Stimulated activated CD4-positive, alpha-beta T cell treated with anti-CD3 and anti-CD28 coated beads, Interleukin-2, amount 100 ng/mL, for 4 hours (primary cell): ENCODE results near the gene IL34.

Experiments
- DNase-seq: peaks from one replicate; pipeline ENCODE4 v3.0.0-alpha.2; 2020; ENCODE audit warnings: low read depth

The IL34 gene

DNA sequence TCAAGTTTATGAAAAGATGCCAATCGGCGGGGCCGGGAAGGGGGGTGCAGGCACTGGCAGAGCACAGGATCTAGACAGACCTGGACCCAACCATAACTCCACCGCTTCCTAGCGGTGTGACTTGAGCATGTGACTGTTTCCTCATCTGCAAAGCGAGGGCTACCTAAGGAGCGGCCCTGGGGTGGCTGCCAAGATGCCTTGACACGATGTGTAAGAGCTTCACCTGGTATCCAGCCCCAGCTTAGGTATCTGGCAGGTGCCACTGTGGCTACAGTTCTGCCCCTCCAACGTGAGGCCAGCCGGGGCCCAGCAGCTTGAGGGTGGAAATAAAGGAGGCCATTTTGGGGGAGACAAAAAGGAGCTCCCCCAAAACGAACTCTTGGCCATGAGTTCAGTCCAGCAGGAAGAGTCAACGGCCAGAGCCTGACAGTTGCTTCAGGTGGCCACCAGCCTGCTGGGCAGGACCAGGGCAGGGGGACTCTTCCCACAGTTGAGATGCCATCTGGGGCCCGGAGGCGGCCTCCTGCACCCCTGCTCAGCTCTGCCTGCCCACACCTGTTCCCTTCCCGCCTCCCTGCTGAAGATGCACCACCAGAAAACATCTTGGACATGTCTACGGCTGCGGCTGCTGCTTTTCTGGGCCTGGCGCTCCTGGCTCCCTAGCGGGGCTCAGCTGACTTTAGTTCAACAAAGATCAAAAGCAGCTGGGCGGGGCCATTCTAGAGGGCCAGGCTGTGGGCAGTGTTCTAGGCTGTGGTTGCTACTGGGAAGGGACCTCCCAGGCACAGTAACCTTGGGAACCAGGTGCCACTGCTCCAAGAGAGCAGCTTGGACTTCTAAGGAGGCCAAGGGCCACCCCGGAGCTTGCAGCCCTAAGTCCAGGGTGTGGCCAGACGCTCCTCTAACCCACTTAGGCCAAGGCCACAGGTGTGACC, 42.9 kb downstream of the IL34 start:
- no peak for DNase-seq

DNA sequence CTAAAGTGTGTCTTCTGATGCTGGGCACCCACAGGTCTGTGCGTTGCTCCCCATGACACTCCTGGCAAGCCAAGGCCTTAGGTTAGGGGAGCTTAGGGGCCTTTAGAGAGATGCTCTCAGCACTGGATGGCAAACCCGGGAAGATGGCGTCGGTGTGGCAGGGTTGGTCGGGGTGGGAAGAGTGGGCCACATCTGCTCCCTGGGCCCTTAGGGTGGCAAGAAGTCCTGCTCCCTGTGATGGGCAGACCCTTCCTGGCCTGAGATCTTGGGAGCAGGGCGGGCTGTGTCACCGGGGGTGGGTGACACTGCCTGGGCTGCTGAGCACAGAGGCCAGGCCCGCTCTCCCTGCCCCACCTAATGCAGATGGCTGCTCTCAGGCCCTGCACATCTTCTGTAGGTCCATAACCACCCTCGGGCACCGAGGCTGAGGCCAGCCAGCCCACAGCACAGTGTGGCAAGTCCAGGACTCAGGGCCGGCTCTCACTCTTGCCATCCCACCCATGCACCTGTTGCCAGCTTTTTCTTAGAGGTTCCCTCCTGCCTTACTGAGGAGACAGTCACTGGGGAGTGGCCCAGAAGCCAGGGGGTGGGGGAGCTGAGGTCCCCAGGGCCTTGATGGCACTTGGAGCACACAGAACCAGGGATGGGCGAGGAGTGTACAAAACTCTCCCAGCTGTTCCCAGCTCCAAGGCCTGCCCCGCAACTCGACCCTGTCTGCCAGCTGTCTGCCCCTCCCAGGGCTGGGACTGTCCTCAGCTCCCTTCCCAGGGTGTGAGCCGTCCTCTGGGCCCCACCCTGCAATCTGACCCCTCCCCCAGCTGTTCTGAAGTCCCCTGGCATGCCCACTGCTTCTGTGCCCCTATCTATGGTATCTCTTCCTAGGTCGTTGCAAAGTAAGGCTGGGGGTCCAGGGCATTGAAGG, 43.9 kb downstream of the IL34 start:
- no peak for DNase-seq

DNA sequence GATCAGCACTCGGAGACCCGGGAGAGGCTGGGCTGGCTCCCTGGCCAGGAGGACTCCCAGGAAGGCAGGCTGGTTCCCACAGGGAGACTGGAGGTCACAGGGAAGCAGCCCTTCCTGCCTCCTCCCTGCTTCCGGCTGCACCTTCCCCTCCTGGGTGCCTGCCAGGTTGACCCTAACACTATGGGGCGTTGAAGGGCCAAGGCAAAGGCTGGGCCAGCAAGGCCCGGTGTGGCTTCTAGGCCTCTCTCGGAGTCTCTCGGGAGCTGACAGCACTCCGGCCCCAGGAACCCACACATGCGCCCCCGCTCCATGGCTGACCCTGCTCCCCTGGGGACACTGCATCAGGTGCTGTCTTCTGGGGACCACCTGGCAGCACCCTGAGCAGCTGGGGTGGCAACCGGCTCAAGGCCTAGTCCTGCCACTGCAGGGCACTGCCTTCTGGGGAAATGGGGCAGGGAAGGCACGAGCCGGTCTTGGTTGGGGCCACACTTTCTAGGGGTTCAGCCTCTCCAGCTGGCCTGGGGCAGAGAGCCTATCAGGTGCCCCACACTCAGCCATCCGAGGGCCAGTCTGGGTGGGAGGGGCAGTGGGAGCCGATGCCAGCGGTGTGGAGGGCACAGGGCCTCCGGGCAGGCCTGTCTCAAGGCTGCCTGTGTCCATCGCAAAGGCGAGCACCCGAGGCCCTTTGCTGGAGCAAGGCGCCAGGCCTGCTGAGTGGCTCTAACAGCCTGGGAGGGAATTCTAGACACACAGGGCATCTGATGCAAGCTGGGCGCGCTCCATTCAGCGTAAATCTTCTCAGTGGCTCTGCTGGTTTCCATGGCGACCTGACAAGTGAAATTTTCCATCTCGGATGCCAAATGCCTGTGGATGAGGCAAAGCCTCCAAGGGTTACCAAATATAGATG, 45.1 kb downstream of the IL34 start:
- no peak for DNase-seq

DNA sequence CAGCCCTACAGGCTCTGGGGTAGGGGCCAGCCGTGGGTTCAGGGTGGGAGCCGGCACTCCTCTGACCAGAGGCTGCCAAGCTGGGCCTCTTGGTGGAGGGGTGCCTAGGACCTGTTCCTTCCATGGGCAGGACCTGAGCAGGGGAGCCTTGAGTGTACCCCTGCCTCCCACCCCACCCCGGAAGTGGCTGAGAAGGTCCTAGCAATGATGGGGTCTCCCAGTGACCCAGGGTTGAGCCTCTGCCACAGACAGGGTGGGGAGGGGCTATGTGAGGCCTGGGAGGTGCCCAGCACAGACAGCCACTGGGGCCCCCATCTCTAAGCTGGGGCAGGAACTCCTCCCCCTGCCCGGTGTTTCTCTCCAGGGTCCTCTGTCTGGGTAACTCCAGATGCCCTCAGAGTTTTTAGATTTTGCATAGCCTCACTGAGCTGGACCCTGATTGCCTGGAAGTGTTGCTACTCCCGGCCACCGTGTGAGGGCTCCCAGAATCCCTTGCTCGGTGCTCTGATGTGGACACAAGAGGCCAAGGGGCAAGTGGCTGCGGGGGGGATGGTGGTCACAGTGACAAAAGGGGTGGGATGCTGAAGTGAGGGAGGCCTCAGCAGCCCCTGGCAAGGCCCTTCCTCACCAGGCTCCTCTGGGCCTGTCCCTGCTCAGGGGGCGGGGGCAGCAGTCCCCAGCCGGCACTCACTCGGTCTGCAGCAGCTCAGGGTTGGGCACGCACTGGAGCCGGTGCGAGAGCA, 45.9 kb downstream of the IL34 start:
- no peak for DNase-seq

DNA sequence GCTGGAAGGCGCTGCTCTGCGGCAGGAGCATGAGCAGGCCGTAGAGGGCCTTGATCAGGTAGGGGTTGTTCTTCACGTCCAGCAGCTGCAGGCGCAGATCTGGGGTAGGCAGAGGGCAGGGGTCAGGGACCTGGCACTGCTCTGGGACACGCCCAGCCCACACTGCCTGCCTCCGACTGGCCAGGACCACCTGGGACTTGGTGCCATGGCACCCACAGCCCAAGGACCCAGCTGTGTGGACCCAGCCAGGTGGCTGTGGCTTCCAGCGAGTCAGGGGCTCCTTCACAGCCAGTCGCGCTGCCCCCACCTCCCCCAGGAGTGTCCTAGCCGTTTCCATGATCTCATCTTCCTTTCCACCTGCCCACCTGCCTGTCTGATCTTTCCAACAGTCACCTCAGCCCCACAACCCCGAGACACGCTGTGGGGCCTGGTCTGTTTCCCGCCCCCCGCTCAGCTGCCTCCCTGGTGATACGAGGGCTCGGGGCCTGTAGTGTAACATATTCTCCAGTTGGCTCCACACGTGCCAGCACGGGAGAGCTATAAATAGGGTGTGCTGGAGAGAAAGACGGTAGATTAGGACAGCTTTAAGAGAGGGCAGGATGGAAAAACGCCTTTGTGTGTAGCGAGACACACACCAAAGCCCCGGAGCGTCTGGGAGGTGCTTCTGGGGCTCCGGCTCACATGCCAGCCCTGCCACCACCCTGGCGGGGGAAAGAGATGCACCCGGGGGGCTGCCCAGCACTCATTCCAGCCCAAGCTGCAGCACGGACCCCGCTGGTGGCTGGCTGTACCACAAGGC, 46.7 kb downstream of the IL34 start:
- DNase-seq = no peak

DNA sequence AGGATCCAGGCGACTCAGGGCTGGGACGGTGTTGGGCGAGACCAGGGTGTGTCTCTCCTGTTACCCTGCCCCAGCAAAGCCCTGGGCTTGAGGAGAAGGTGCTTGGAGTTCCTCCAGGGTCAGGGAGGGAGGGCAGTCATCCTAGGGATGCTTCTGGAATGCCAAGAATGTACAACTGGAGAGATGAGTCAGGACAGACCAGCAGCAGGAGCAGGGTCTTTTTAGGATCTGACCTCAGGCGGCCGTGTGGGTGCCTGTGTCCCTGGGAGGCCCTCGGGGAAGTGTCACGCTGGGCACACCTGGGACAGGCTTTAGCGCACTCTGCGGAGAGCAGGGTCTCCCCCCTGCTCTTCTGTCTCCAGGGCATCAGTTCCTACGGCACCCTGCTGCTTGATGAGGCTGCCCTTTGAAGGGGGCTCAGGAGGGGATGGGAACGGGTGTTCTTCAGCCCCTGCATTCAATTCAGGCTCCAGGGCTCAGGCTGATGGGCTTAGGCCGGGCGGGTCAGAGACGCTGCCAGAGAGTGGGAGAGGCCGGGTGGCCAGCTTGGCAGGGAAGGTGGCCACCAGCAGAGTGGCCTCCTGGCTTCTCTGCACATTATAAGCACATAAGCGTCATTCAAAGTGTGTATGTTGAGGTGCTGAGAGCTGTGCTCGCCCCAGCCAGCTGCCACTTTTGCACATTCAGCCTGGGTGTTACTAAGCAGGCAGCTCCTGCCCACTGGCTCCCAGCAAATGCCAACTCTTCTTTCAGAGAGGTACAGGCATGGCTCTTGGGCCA, 47.9 kb downstream of the IL34 start:
- DNase-seq = no peak

DNA sequence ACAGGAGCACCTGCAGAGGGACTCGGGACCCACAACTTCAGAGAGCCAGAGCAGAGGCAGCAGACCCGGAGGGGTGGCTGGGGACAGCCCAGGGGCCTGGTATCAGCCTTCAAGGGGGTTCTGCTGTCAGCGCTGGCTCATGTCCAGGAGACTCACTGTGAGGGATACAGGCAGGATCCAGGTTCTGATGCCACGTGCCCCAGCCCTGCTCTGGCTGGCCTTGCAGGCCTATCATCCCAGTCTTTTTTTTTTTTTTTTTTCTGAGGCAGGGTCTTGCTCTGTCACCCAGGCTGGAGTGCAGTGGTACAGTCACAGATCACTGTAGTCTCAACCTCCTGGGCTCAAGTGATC, 48.5 kb downstream of the IL34 start:
- no peak for DNase-seq

DNA sequence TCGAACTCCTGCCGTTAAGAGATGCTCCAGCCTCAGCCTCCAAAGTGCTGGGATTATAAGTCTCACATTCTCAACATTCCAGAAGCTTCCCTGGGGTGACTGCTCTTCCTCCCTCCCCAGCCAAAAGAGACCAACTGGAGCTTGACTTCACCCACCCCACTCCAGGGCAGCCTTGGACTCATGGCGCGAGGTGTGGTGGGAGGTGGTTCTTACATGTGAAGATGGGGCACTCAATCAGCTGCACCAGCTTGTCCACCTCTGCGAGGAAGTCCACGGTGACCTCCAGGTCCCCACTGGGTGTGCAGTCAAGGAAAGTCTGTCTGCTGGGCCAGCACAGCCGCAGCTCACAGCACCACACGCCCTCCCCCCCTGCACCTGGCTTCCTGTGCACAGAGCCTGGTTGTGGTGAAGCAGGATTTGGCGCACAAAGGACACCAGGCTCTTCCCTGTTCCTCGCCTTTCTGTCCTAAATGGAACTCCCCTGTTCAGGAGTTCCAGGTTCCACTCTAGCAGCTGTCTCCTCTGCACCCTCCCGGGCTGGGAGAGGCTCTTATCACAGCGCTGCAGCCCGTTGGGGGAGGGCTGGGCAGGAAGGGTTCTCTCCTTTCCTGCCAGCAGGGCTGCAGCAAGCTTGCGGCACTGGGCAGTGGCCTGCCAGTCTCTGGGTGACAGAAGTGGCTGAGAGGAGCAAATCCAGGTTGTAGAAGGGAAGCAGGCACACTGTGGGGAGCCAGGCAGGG, 49.1 kb downstream of the IL34 start:
- no peak for DNase-seq

DNA sequence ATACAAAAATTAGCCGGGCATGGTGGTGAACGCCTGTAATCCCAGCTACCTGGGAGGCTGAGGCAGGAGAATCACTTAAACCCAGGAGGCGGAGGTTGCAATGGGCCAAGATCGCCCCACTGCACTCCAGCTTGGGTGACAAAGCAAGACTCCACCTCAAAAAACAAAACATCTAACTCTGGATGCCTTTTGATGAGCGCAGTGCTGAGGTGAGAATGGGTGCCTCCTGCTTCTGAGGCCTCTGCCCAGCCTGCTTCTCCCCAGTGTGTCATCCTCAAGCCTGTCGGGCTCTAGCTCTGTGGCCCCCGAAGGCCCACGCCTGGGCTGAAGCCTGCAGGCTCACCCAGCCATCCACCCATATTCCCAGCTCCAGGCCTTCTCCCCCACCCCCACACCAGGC, 50.0 kb downstream of the IL34 start:
- DNase-seq = no peak

DNA sequence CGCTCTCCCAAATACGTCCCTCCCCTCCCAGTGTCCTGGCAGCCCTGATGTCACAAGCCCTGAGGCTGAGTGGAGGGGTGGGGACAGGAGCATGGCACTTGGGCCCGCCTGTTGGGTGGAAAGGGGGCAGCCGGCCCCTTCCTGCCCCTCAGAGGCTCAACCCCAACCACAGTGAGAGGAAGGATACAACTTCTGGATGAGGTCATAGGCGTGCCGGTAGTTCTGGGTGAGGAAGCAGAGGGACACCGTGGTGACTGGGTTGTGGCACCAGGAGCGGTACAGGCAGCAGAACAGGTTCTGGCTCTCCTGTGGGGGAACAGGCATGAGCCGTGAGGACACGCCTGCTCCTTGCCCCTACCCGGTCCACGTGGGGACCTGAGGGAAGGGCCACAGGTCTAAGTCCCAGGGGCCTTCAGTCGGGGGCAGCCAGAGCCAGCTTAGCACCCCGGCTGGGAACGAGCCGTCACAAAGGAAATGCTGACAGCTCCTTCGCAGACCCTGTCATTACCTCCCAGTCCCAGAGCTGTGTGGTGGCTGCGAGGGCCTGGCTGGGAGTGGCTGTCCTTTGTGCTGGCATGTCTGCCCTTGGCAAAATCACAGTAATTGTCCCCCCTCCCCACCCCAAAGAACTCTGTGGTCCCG, 50.7 kb downstream of the IL34 start:
- no peak for DNase-seq

DNA sequence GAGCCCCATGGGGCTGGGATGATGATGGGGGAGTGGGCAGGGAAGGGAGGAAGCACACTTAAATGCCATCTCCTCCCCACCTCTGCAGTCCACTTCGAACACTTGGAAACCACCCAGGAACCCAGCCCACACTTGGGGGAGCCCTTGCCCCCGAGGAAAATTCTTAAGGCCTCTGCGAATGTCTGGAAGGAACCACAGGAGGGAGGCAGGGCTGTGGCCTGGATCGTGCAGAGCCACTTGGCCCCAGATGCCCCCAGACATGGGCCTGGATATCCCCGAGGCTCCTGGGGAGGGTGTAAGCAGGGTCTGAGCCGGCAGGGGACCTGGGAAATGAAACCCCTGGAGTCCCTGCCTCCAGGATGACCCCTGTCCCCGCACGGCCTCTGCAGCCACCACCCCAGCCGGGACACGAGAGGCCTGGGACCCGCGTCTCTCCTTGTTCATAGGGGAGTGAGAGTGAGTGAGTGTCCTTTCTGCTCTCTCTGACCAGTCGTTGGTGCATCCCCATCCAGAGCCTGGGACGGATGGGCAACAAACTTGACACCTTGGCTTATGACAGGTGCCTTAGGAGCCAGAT, 51.3 kb downstream of the IL34 start:
- no peak for DNase-seq

DNA sequence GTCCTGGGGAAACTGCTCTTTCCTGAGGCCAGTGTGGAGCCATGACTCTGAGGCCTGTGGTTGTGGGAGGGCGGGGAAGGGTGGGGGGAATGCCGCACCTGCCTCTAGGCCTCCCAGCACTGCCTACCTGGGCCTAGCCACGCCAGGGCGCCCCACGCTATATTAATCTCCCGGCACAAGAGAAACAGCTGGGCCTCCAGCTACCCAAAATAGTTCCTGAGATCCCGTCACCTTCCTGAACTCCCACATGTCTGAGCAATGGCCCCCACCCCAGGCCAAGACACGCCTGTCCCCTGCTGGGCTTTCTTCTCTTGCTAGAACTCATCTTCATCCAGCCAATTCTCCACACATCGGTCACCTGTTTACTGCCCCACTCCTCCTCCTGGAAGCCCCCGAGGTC, 52.5 kb downstream of the IL34 start:
- no peak for DNase-seq

DNA sequence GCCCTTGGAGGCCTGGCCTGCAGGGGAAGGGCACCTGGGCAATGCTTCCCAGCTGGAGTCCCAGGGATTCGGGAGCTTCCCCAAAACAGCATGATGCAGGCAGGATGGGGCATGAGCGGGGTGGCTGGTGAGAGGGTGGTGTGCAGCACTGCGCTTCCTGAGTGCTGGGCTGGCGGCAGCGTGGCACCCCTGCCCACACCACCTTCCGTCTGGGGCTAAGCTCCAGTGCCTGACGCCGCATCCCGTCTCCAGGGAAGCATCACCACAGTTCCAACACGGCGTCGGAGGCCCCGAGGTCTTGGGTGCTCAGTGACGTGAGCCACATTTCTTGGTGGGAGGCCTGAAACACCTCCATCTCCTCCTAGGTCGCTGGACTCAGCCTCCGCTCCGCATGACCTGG, 53.3 kb downstream of the IL34 start:
- DNase-seq = no peak

DNA sequence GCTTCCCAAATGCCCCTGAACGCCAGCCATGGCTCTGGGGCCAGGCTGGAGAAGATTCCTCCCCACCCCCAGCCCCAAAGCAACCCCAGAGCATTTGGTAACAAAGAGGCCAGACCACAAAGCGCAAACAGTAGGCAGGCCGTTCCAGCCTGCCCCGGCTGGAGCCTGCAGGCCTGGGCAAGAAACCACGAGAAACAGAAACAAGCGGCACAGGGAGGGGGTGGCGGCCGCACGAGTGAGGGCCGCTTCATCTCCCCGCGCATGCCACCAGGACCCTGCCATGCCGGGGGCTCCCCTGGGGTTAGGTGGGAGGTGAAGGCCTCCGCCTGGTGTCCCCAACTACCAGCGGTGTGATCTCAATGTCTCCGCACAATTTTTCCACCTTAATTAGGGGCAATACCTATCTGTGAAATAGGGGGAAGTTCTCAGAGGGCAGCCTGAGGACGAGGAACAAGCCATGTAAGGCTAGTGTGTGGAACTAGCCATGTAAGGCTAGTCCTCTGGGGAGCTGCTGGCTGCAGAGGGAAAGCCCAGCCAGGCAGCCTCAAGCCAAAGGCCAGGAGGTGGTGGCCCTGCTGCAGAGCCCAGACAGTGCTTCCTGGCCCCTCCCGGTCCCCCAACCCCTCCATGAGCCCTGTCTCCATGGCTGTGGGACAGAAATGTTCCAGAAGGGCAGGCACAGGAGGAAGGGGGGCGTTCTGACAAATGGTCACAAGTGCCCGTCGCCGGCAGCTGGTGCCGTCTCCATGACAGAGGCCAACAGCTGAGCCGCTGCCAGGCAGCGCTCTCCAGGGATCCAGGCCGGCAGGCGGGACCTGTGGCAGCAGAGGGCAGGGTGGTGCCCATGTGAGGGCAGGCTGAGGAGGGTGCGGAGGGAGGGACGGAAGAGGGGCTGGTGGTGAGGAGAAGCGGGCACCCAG, 54.0 kb downstream of the IL34 start:
- DNase-seq = no peak

DNA sequence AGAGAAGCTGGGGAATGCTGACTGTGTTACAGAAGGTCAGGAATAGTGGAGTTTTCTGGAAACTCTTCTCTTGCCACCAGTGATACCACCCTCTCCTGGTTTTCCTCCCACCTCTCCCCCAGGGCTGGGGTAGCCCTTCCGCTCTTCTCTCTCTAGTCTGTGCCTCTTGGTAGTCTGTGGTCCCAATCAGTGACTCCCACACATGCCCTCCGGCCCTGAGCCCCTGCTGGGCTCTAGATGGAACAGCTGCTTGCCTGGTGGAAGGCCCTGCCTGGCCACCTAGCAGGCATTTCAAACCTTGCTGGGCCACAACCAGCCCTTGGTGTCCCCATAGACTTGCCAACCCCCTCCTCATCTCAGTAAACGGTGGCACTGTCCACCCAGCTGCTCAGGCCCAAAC, 54.7 kb downstream of the IL34 start:
- no peak for DNase-seq

DNA sequence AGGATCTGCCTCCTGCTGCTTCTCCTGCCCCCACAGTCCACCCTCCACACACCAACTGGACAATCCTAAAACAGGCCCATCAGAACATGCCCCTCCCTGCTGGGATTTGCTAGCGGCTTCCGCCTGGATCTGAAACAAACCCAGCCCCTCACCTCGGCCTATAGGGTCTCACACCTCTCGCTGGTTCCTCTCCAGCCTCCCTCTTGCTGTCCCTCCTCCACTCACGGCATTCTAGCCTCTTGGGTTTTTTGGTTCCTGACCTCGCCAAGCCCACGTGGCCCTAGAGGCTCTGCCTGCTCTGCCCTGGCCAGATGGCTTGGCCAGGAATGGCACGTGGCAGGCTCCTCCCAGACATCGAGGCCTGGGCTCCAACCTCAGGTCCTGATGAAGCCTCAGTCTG, 55.2 kb downstream of the IL34 start:
- DNase-seq = no peak

DNA sequence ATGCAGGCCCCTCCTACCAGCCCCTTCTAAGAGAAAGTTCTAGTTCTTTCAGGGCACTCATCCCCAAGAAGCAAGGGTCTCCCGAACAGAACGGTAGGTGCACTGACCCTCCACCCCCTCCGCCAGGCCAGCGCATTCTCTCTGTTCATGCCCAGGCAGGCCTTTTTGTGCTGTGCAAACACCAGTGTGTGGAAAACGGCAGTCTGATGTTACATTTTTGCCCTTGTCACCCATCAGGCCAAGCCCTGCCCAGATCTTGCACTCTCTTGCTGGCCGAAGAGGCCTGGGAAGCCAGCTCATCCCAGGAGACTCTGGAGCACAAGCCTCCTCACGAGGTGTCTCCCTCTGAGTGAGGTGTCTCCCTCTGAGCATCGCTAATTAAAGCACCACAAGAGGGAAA, 55.6 kb downstream of the IL34 start:
- DNase-seq = no peak
